Activated gamma-delta T cell (primary cell): Measurements from ENCODE around the gene NLGN3.

Experiments used
- DNase-seq: peaks from one replicate; lab custom pipeline; 2025; lab: John Stamatoyannopoulos, UW
- total RNA-seq, 2 donors: gene quantifications; one replicate each; lab custom pipeline; 2026; lab: John Stamatoyannopoulos, UW

Gene NLGN3
- total RNA-seq: 3.5 to 3.7 reads per million in 2 donors

DNA sequence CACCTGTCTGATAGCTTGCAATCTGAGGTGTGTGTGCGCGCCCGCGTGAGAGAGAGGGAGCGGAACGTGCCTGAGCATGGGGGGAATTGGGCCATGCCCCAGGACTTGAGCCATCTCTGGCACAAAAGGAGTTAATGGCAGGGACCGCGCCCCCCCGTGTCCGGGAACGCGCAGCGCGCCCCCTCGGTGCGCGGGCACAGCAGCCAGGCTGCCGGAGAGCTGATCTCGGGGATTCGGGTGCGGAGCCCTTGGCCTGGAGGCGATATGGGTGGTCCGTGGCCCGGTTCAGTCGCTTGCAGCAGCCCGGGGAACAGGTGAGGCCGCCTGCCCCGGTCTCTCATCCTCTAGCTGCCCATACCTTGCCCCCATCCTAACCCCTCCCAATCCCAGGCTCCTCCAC lies at the start of gene NLGN3:
TSS of gene NLGN3 (plus strand) at position 191 of the 400 bp plus-strand sequence. CDS start 2,909 bp downstream, outside the sequence.
- no peak for DNase-seq

- DNase-seq: no peak
Observed at GRCh38 chrX:71095033-71095432, 49.6 kb upstream of the NLGN3 start.

GRCh38 chrX:71095555-71095980 lies 49.1 kb upstream of the NLGN3 start, which contains the start of gene FOXO4:
Gene FOXO4 (plus strand): TSS chrX:71095851. CDS start chrX:71096529, 678 bp downstream.
- peak; percentile 84 for DNase-seq

DNA sequence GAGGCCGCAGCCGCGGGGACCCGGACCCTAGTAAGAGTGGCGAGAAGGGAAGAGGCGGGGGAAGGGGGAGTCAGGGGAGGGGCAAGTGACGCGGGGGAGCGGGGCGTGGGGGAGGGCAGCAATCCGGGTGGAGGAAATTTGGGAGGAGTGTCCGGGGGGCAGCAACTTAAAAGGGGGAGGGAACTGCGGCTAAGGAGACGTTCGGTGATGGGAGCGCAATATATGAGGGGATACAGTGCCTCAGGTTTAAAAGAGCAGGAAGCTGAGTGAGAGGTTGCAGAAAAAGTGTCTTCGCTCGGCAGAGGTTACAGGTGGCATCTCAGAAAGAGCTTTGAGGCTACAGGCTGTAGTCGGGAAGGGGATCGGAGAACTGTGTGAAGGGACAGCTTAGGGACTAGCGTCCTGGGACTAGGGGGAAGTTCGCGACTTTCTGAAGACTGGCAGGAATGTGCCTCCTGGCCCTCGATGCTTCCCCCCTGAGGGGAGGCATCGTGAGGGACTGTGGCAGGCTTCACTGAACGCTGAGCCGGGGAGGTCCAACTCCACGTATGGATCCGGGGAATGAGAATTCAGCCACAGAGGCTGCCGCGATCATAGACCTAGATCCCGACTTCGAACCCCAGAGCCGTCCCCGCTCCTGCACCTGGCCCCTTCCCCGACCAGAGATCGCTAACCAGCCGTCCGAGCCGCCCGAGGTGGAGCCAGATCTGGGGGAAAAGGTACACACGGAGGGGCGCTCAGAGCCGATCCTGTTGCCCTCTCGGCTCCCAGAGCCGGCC lies 48.5 kb upstream of the NLGN3 start:
- peak; percentile 17 for DNase-seq

- no peak for DNase-seq
Observed at GRCh38 chrX:71096760-71097032, 47.9 kb upstream of the NLGN3 start.

- no peak for DNase-seq
Observed at GRCh38 chrX:71098302-71098701, 46.3 kb upstream of the NLGN3 start.

DNA sequence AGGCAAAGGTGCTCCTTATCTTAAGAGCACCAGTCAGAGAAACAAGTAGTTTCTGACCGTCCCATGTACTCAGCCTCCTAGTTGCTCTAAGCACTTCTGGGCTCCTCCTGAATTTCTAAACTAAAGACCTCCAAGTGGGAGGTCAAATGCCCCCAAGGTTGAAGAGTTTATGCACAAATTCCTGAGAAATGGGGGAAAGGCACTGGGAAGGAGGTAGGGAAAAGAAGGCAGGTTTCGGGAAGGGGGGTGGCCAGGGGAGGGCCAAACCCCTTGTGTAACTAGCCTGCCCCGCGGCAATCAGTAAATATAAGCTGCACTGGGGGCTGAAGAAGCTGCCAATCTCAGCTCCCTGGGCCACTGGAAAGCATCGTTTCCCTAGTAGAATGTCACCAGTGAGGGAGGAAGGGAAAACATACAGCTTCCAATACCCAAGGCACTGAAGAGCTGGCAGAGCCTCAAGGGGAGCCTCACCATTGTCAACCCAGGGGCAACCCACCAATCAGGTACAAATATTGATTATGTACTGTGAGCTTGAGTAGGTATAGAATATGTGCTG lies 45.6 kb upstream of the NLGN3 start:
- no peak for DNase-seq

DNA sequence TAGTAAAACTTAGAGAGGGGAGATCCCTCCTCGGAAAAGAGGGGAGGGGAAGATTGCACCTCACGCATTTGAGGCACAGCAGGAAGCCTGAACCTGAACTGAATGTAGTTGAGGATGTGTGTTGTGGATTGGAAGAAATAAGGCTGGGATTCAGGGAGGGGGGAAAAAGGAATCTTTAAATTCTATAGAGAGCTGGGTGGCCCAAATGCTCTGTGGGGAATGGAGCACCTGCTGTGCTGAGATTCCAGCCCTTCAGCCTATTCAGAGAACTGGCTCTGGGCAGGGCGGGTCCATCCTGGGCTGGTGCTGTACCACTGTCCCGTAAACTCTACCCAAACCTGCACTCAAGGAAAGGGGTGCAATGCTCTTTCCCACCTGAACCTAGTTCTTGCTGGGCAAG lies 44.9 kb upstream of the NLGN3 start:
- no peak for DNase-seq

DNA sequence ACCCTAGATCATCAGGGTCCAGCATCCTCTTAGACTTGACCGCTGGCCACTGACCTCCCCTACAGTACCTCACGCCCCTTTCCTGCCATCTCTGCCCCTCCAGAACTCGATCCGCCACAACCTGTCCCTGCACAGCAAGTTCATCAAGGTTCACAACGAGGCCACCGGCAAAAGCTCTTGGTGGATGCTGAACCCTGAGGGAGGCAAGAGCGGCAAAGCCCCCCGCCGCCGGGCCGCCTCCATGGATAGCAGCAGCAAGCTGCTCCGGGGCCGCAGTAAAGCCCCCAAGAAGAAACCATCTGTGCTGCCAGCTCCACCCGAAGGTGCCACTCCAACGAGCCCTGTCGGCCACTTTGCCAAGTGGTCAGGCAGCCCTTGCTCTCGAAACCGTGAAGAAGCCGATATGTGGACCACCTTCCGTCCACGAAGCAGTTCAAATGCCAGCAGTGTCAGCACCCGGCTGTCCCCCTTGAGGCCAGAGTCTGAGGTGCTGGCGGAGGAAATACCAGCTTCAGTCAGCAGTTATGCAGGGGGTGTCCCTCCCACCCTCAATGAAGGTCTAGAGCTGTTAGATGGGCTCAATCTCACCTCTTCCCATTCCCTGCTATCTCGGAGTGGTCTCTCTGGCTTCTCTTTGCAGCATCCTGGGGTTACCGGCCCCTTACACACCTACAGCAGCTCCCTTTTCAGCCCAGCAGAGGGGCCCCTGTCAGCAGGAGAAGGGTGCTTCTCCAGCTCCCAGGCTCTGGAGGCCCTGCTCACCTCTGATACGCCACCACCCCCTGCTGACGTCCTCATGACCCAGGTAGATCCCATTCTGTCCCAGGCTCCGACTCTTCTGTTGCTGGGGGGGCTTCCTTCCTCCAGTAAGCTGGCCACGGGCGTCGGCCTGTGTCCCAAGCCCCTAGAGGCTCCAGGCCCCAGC lies 43.8 kb upstream of the NLGN3 start:
- DNase-seq: no peak

DNA sequence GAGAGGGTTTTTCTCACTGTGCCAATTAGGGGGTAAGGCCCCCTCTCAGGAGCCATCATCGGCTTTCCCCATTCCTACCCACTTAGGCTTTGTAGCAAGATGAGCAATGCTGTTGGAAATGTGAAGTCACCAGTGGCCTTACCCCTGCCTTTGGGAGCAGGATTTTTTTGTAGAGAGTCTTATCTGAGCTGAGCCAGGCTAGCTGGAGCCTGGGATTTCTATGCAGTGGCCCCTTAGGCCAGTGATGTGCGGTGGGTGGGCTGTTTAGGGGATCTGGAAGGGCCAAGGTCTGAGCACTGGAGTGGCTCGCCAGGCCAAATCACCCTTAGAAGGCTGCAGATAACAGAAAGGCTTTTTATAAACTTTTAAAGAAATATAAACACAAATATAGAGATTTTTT lies 42.3 kb upstream of the NLGN3 start:
- no peak for DNase-seq

DNA sequence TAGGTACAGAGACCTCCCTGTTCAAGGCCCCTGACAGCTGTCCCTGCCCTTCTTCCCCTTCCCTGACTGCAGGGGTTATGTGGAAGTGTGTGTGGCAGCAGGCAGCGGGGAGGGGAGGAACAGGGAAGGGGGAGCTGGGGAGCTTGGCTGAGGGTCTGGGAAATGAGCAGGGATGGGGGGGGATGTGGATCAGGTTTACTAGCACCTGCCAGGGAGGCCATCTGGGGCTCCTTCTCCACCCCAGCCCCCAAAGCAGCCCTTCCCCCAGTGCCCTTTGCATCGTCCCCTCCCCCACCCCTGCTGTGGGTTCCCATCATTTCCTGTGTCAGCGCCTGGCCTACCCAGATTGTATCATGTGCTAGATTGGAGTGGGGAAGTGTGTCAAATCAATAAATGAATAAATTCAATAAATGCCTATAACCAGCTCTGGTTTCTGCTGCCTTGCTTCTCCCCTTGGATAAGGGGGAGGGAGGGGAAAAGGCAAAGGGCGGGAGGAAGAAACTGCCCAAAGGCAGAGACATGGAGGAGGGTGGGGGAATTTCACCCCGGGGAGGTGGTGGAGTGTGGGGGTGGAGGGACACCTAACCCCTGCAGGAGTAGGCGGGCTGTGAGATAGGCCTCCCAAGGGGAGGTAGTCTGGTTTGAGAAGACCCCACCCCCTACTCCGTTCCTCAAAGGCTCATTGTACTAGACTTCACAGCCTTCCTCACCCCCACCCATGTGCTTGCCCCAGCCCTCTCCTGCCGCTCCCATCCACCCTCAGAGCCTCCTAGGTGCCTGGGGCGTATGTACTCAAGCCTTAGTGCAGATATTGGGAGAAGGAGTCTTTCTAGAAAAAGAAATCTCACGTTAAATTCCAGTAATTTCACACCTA lies 41.3 kb upstream of the NLGN3 start:
- peak; percentile 9 for DNase-seq

DNA sequence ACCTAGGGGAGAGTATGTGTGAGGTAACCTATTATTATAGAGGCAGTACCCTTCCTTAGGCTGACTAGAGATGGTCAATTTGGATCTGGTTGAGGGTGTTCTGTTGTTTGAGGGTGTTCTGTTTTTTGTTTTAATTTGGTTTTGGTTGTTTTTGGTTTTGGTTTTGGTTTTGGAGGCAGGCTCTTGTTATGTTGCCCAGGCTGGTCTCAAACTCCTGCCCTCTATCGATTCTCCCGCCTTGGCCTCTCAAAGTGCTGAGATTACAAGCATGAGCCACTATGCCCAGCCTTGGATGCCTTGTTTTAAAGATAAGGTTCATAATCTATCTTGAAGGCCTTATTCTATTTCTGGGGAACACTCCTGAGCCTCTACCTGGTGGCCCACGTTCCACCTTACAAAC lies 39.0 kb upstream of the NLGN3 start:
- no peak for DNase-seq

DNA sequence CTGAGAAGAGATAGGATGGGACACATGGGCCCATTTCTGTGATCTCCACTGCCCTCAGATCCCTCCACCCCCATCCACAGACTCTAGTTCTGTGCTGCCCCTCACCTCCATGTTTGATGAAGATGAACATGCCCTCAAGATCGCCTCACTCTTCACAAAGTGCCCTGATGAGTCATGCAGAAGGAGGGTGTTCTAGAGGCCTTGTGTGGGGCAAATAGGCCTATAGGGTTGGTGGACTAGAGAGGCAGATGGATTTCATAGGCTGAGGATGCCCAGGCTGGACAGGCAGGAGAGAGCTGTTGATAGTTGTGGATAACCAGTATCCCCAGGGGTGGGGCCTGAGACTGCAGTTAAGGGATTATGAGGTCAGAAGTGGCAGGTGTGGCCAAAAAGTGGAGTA lies 38.2 kb upstream of the NLGN3 start, which contains the start of gene CXorf65:
TSS of gene CXorf65 (minus strand) at position 314 of the 400 bp plus-strand sequence. CDS start at position 130, 184 bp downstream.
- no peak for DNase-seq

DNA sequence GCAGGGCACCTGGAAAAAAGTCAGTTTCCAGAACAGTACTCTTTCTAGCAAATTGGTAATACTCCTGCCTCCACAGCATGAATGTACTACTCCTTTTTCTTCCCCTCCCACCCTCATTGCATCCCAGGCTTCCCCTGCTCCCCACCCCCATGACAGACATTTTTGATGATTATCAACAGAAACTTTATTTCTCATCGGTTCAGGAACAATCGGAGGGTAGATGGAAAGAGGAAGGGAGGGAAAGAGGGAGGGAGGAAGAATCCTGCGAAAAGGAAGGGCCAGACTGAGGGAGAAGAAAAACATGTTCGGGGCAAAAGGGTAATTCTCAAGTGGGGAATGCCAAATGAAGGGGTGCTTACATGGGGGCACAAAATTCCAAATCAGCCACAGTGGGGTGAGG lies 37.4 kb upstream of the NLGN3 start:
- no peak for DNase-seq

GRCh38 chrX:71107762-71108360 lies 36.8 kb upstream of the NLGN3 start:
- no peak for DNase-seq

DNA sequence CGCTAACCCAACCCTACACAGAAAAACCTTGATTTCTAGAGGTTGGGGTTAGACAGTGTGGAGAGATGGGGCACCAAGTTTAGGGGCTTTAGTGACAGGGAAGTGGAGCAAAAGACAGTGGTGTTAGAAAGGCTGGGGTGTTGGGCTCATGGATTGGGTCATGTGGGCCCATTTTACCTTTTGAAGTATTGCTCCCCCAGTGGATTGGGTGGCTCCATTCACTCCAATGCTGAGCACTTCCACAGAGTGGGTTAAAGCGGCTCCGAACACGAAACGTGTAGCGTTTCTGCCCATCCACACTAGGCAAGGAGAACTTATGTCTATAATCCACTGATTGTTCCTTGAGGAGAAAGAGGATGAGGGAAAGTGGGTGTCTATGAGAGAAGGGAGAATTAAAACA lies 35.6 kb upstream of the NLGN3 start:
- DNase-seq: no peak

DNA sequence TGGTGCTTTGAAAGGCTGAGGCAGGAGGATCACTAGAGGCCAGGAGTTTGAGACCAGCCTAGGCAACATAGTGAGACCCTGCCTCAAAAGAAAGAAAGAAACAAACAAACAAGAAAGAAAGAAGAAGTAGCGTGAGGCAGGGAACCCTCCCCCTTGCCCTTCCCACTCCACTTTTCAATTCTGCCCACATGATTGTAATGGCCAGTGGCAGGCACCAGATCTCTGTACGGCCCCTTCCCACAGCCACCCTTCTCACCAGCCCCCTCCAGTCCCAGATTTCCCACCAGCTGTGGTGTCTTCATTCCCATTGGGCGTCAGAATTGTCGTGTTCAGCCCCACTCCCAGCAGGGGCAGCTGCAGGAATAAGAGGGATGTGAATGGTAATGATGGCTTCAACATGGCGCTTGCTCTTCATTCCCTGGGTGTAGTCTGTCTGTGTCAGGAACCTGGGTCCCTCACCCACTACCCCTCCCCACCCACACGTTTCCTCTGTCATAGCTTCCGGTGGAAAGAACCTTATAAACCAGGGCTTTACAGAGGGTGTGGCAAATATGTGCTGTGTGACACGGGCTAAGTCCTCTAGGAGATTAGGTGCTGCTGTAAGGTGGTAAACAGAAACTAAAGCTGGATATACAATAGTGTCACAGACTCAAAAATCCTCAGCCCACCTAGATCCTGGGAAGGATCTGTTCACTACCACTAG lies 33.3 kb upstream of the NLGN3 start, which contains the start of gene IL2RG:
TSS of gene IL2RG (minus strand) at position 437 of the 703 bp plus-strand sequence. CDS start at position 399, 38 bp downstream.
- DNase-seq: no peak

DNA sequence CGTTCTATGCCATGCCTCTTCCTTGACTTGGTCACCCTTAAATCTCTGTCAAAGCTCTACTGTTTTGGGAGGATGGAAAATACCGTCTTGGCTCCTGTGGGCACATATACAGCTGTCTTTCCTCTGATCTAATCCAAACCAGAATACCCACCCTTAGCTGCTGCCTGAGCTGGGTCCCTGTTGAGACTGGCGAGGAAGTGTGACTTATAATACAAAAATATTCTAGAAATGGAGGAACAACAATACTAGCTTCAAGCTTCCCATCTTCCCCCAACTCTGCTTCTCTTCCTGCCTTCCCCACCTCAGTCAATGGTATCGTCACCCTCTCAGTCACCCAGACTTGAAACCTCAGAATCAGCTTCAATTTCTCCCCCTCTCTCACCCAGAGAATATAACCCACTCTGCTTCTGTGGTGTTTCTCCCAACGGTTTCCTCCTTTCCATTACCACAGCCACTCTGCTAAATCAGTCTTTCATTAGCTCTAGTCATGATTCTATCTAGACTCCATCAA lies 32.7 kb upstream of the NLGN3 start:
- no peak for DNase-seq

DNA sequence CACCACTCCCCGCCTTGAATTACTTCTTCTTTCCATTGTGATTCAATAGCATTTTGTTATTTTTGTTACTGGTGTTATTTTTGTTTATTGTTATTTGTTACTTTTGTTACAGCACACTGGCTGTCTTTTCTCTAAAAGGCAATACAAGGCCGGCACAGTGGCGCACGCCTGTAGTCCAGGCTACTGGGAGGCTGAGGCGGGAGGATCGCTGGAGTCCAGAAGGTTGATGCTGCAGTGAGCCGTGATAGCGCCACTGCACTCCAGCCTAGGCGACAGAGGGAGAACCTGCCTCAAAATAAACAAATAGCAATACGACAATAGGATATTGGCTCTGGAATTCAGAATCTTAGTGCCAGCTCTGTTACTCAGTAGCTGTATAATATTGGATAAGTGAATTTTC lies 27.3 kb upstream of the NLGN3 start:
- DNase-seq: no peak
